HCT116 (cell line): ENCODE measurements around the gene ADGRB2. TPM values are rescaled to one million over a fixed set of nuclear protein-coding genes. Genes with fewer than 3 reads are reported as not detected.

Experiments
- microRNA-seq: library from miRNA; unstranded; fragments of <30 nt; microRNA quantifications from one replicate; pipeline ENCODE4, GENCODE V29; 2016; ENCODE audit warnings: borderline number of aligned reads
- total RNA-seq: library from RNA; stranded (reverse); gene quantifications from one replicate; pipeline ENCODE4 v1.2.1, GENCODE V29; 2021; ENCODE audit not compliant: unreplicated experiment

ADGRB2 gene
- total RNA-seq, 1 experiment from 2014 or later: 10.1 TPM

Small RNA genes within 50 kb of the gene (microRNA-seq; reads per million reads assigned to microRNA genes)
- gene MIR4254: not detected

Other genes starting within 250 kb of the ADGRB2 start
- 57.9 TPM for gene TINAGL1, start 187.8 kb downstream of the ADGRB2 start, total RNA-seq
- gene HCRTR1, start 146.7 kb downstream of the ADGRB2 start, total RNA-seq: not detected
- gene PEF1, start 119.5 kb downstream of the ADGRB2 start, total RNA-seq: 37.6 TPM
- 2.2 TPM for gene COL16A1, start 60.3 kb downstream of the ADGRB2 start, total RNA-seq
- 5.0 TPM for gene SPOCD1, start 51.7 kb upstream of the ADGRB2 start, total RNA-seq
- gene PTP4A2, start 174.0 kb upstream of the ADGRB2 start, total RNA-seq: 267 TPM
- 215 TPM for gene KHDRBS1, start 249.5 kb upstream of the ADGRB2 start, total RNA-seq